ENCODE measurements around the gene TCL1B. TPM values are rescaled to one million over a fixed set of nuclear protein-coding genes. Genes with fewer than 3 reads are reported as not detected.

Gene TCL1B
- total RNA-seq, 1 experiment from 2014 or later: not detected

DNA sequence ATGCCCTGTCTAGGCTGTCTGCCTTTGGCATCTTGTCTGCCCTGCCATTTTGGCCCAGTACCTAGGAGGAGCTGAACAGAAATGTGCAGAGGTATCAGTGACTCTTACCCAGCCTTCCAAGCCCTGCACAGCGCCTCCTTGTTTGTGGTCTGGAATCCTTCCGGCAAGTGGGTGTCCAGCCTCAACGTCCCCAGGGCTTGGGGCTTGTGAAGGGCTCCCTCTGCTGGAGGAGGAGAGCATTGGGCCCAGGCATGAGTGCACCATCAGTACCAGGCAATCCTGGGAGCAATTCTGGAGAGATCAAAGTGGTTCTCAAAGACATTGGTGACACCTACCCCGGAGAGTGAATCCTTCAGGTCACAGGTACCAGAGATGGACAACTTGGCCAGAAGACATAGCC, 2.4 kb upstream of the TCL1B start:
- H3K4me3 ChIP-seq (ENCODE audit: low read depth, low read length): no peak overlapping the region
- Mint-ChIP-seq H3K27ac (ENCODE audit: unreplicated experiment) (no peak overlapping the region), H3K36me3 (ENCODE audit: insufficient read depth, unreplicated experiment) (peaks cover 5% of the 10 kb centered on the region), H3K4me1 (ENCODE audit: low read depth, unreplicated experiment) (no peaks in the 10 kb centered on the region), H3K27me3 (ENCODE audit: insufficient read depth, unreplicated experiment) (peaks cover 19% of the 10 kb centered on the region), H3K4me3 (ENCODE audit: unreplicated experiment) (no peak overlapping the region), H3K9me3 (ENCODE audit: unreplicated experiment) (no peaks in the 10 kb centered on the region)
- TF ChIP-seq, protein P1, sequence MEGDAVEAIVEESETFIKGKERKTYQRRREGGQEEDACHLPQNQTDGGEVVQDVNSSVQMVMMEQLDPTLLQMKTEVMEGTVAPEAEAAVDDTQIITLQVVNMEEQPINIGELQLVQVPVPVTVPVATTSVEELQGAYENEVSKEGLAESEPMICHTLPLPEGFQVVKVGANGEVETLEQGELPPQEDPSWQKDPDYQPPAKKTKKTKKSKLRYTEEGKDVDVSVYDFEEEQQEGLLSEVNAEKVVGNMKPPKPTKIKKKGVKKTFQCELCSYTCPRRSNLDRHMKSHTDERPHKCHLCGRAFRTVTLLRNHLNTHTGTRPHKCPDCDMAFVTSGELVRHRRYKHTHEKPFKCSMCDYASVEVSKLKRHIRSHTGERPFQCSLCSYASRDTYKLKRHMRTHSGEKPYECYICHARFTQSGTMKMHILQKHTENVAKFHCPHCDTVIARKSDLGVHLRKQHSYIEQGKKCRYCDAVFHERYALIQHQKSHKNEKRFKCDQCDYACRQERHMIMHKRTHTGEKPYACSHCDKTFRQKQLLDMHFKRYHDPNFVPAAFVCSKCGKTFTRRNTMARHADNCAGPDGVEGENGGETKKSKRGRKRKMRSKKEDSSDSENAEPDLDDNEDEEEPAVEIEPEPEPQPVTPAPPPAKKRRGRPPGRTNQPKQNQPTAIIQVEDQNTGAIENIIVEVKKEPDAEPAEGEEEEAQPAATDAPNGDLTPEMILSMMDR (IDR thresholded peaks at IDR 0.05; ENCODE audit: insufficient read depth in 1 of 2, low read depth in 1 of 2, low read length in 1 of 2, severe bottlenecking in 1 of 2, unreplicated experiment in 1 of 2): peak; percentile 62
- H3K9me3 ChIP-seq: no peaks in the 10 kb centered on the region
- DNase-seq: peak in 1 of 2 experiments; percentile 28
- no peaks in the 10 kb centered on the region for H3K36me3 ChIP-seq (ENCODE audit: control insufficient read depth, insufficient read depth, low read length)
- no peaks in the 10 kb centered on the region for H3K27me3 ChIP-seq (replicated peaks; ENCODE audit: control insufficient read depth, insufficient read depth, low read length)
- no TSS peak for BruUV-seq (replicated peaks)
- ChIA-PET POLR2A (no interaction called here), CTCF (no interaction called here)
- 0 out of 2 replicates have a peak, but pooled peaks cover 5% of the 10 kb centered on the region for H3K4me1 ChIP-seq
- intact Hi-C loops (cut with micrococcal nuclease; ENCODE audit: unreplicated experiment): no loop called here

DNA sequence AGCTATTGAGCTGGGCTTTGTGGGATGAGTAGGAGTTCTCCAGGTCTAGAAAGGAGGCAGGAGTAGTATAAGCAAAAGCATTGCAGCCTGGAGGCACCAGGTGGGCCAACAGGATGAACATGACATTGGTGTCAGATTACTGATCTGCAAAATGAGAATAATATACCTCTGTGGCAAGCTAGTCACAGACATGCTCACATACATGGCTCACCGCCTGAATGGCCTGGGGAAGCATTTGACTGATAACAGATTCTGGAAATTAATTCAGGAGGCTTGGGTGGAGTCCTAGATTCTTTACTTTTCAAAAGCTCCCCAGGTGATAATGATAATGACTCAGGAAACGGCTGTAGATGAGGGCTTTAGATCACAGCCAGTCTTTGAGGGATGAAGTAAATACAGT, 709 bp downstream of the TCL1B start:
- CTCF ChIA-PET: no interaction called here
- Histone ChIP-seq H3K36me3 (ENCODE audit: control insufficient read depth, insufficient read depth, low read length) (no peaks in the 10 kb centered on the region), H3K27me3 (replicated peaks; ENCODE audit: control insufficient read depth, insufficient read depth, low read length) (no peaks in the 10 kb centered on the region), H3K9me3 (no peaks in the 10 kb centered on the region), H3K4me3 (ENCODE audit: low read depth, low read length) (no peak overlapping the region), H3K4me1 (no peaks in the 10 kb centered on the region)
- Mint-ChIP-seq H3K36me3 (ENCODE audit: insufficient read depth, unreplicated experiment) (no peaks in the 10 kb centered on the region), H3K4me1 (ENCODE audit: low read depth, unreplicated experiment) (no peaks in the 10 kb centered on the region), H3K27me3 (ENCODE audit: insufficient read depth, unreplicated experiment) (peaks cover 20% of the 10 kb centered on the region), H3K4me3 (ENCODE audit: unreplicated experiment) (no peak overlapping the region), H3K9me3 (ENCODE audit: unreplicated experiment) (no peaks in the 10 kb centered on the region), H3K27ac (ENCODE audit: unreplicated experiment) (no peak overlapping the region)
- POLR2A ChIA-PET: no interaction called here
- DNase-seq: no peak
- intact Hi-C loops (cut with micrococcal nuclease; ENCODE audit: unreplicated experiment): no loop called here
- TF ChIP-seq, protein P1 (IDR thresholded peaks at IDR 0.05; ENCODE audit: insufficient read depth in 1 of 2, low read depth in 1 of 2, low read length in 1 of 2, severe bottlenecking in 1 of 2, unreplicated experiment in 1 of 2): no peak
- no TSS peak for BruUV-seq (replicated peaks)

DNA sequence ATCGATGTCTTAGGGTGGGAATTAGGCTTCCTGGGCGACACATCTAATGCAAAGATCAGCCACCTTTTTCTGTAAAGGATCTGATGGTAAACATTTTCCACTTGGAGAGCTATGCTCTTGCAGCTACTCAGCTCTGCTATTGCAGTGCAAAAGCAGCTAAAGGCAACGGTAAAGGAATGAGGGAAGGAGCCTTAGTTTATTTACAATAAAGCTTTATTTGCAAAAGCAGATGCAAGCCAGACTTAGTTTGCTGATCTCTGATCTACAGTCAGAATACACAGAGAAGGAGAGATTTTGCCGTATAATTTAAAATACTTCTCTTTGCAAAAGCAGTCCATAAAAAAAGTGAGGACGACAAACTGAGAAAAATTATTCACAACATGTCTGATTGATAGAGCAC, 3.2 kb downstream of the TCL1B start:
- H3K4me1 ChIP-seq: no peaks in the 10 kb centered on the region
- Mint-ChIP-seq H3K36me3 (ENCODE audit: insufficient read depth, unreplicated experiment) (no peaks in the 10 kb centered on the region), H3K4me1 (ENCODE audit: low read depth, unreplicated experiment) (no peaks in the 10 kb centered on the region), H3K27ac (ENCODE audit: unreplicated experiment) (no peak overlapping the region), H3K27me3 (ENCODE audit: insufficient read depth, unreplicated experiment) (peaks cover 18% of the 10 kb centered on the region), H3K9me3 (ENCODE audit: unreplicated experiment) (no peaks in the 10 kb centered on the region), H3K4me3 (ENCODE audit: unreplicated experiment) (no peak overlapping the region)
- no peaks in the 10 kb centered on the region for H3K36me3 ChIP-seq (ENCODE audit: control insufficient read depth, insufficient read depth, low read length)
- TF ChIP-seq, protein P1 (IDR thresholded peaks at IDR 0.05; ENCODE audit: insufficient read depth in 1 of 2, low read depth in 1 of 2, low read length in 1 of 2, severe bottlenecking in 1 of 2, unreplicated experiment in 1 of 2): no peak
- no peaks in the 10 kb centered on the region for H3K9me3 ChIP-seq
- CTCF ChIA-PET: interaction anchor here (1.8 kb wide), 1 partner anchor 24 kb away, joined by 7 read pairs; no protein-coding TSS in a partner anchor
- no TSS peak for BruUV-seq (replicated peaks)
- POLR2A ChIA-PET: no interaction called here
- no peaks in the 10 kb centered on the region for H3K27me3 ChIP-seq (replicated peaks; ENCODE audit: control insufficient read depth, insufficient read depth, low read length)
- DNase-seq: no peak
- intact Hi-C loops (cut with micrococcal nuclease; ENCODE audit: unreplicated experiment): no loop called here
- no peak overlapping the region for H3K4me3 ChIP-seq (ENCODE audit: low read depth, low read length)
